GM19351 (cell line): ENCODE data around the gene HOXB5.

Experiments used
- ATAC-seq: cut with Tn5 transposase; IDR thresholded peaks from one replicate; pipeline ENCODE4 v1.9.1; 2021; ENCODE audit warnings: mild to moderate bottlenecking, moderate library complexity; ENCODE audit not compliant: unreplicated experiment

Gene HOXB5

GRCh38 chr17:48563867-48564187 is 29.8 kb downstream of the HOXB5 start:
- no peak for ATAC-seq

GRCh38 chr17:48563385-48563838 is 30.2 kb downstream of the HOXB5 start:
- no peak for ATAC-seq

- no peak for ATAC-seq
These were observed 30.6 kb downstream of the HOXB5 start for GRCh38 chr17:48562934-48563333.

- ATAC-seq, result no peak
These were observed 31.4 kb downstream of the HOXB5 start for GRCh38 chr17:48561884-48562810.

- ATAC-seq, result no peak
These were observed 33.5 kb downstream of the HOXB5 start for GRCh38 chr17:48559840-48560817.

- no peak for ATAC-seq
These were observed 34.3 kb downstream of the HOXB5 start for GRCh38 chr17:48559122-48559839.

GRCh38 chr17:48558831-48559121 is 34.8 kb downstream of the HOXB5 start:
- ATAC-seq, result no peak

- ATAC-seq, result no peak
These were observed 35.3 kb downstream of the HOXB5 start for GRCh38 chr17:48558057-48558830.

- ATAC-seq, result no peak
These were observed 36.8 kb downstream of the HOXB5 start for GRCh38 chr17:48556576-48557401.

- no peak for ATAC-seq
These were observed 37.4 kb downstream of the HOXB5 start for GRCh38 chr17:48556229-48556575.

GRCh38 chr17:48555258-48556228 is 38.0 kb downstream of the HOXB5 start:
- no peak for ATAC-seq

GRCh38 chr17:48554412-48555257 is 38.9 kb downstream of the HOXB5 start:
- no peak for ATAC-seq

GRCh38 chr17:48553826-48554225 is 39.8 kb downstream of the HOXB5 start:
- no peak for ATAC-seq

GRCh38 chr17:48553190-48553547 is 40.4 kb downstream of the HOXB5 start:
- no peak for ATAC-seq

- ATAC-seq, result no peak
These were observed 41.0 kb downstream of the HOXB5 start for GRCh38 chr17:48552466-48553189.

- no peak for ATAC-seq
These were observed 41.7 kb downstream of the HOXB5 start for GRCh38 chr17:48551596-48552465.
